ENCODE data around the gene KLF16. TPM values are rescaled to one million over a fixed set of nuclear protein-coding genes. Genes with fewer than 3 reads are reported as not detected.

Gene KLF16
- total and polyA plus RNA-seq, 9 of the 15 experiments (the other 6 are each of a cell fraction or from before 2014, with no cell fraction given), result 0.04 to 60.4 (median 6.8) TPM

DNA sequence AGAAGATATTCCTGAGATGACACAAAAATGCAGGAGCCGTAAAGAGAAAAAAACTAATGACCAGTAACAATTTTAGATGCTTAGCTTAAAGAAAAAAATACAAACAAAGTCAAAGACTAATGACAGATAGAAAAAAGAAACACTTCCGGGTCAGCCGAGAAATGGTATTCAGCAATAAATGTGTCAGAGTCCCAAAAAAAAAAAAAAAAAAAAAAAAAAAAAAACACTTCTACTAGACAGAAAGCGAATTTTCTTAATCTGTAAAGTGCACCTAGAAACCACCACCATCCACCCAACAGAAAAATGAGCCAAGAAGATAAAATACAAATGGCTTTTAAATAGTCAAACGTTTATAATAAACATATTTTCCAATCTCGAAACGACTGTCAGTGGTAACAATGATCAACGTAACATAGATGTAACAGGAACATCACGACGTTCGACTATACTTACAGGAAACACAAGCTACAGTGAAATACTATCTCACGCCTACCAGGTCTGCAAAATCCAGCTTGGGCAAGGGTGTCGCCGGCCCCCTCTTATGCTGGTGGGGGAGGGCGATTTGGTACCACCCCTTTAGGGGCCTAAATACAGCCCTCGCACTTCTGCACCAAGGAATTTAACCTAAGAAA, 11.3 kb upstream of the KLF16 start (continued):
- TF ChIP-seq, protein P1, sequence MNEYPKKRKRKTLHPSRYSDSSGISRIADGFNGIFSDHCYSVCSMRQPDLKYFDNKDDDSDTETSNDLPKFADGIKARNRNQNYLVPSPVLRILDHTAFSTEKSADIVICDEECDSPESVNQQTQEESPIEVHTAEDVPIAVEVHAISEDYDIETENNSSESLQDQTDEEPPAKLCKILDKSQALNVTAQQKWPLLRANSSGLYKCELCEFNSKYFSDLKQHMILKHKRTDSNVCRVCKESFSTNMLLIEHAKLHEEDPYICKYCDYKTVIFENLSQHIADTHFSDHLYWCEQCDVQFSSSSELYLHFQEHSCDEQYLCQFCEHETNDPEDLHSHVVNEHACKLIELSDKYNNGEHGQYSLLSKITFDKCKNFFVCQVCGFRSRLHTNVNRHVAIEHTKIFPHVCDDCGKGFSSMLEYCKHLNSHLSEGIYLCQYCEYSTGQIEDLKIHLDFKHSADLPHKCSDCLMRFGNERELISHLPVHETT (CRISPR knock-in tag; conservative IDR thresholded peaks at IDR 0.05 in 1 of 2, IDR thresholded peaks at IDR 0.05 in 1 of 2), result 0 out of 4 replicates have a peak, but pooled peaks of 1 of the 2 experiments have one; percentile 41
- TF ChIP-seq CEBPZ (IDR thresholded peaks at IDR 0.05; ENCODE audit: borderline replicate concordance, low read depth, low read length), result no peak
- no peak for TF ChIP-seq ZNF583 (CRISPR knock-in tag; IDR thresholded peaks at IDR 0.05)
- no peak for TF ChIP-seq E2F6 (IDR thresholded peaks at IDR 0.05; ENCODE audit: borderline replicate concordance in 1 of 2, extremely low read depth in 1 of 2, insufficient read depth in 1 of 2, insufficient read length in 1 of 2, low read depth in 1 of 2, low read length in 1 of 2, poor library complexity in 1 of 2, severe bottlenecking in 1 of 2)
- TF ChIP-seq, protein P2, sequence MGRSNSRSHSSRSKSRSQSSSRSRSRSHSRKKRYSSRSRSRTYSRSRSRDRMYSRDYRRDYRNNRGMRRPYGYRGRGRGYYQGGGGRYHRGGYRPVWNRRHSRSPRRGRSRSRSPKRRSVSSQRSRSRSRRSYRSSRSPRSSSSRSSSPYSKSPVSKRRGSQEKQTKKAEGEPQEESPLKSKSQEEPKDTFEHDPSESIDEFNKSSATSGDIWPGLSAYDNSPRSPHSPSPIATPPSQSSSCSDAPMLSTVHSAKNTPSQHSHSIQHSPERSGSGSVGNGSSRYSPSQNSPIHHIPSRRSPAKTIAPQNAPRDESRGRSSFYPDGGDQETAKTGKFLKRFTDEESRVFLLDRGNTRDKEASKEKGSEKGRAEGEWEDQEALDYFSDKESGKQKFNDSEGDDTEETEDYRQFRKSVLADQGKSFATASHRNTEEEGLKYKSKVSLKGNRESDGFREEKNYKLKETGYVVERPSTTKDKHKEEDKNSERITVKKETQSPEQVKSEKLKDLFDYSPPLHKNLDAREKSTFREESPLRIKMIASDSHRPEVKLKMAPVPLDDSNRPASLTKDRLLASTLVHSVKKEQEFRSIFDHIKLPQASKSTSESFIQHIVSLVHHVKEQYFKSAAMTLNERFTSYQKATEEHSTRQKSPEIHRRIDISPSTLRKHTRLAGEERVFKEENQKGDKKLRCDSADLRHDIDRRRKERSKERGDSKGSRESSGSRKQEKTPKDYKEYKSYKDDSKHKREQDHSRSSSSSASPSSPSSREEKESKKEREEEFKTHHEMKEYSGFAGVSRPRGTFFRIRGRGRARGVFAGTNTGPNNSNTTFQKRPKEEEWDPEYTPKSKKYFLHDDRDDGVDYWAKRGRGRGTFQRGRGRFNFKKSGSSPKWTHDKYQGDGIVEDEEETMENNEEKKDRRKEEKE (IDR thresholded peaks at IDR 0.05; ENCODE audit: borderline replicate concordance in 1 of 2, control insufficient read depth in 1 of 2, low read depth in 2 of 2, low read length in 1 of 2), result no peak
- TF ChIP-seq ZNF76 (CRISPR knock-in tag; IDR thresholded peaks at IDR 0.05; ENCODE audit: borderline replicate concordance), result no peak
- peak; percentile 41; the same call in 1 of the 2 replicates for TF ChIP-seq NBN (IDR thresholded peaks at IDR 0.05; ENCODE audit: low read depth)
- TF ChIP-seq, protein P3, sequence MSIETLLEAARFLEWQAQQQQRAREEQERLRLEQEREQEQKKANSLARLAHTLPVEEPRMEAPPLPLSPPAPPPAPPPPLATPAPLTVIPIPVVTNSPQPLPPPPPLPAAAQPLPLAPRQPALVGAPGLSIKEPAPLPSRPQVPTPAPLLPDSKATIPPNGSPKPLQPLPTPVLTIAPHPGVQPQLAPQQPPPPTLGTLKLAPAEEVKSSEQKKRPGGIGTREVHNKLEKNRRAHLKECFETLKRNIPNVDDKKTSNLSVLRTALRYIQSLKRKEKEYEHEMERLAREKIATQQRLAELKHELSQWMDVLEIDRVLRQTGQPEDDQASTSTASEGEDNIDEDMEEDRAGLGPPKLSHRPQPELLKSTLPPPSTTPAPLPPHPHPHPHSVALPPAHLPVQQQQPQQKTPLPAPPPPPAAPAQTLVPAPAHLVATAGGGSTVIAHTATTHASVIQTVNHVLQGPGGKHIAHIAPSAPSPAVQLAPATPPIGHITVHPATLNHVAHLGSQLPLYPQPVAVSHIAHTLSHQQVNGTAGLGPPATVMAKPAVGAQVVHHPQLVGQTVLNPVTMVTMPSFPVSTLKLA (conservative IDR thresholded peaks at IDR 0.05), result no peak
- TF ChIP-seq SIN3A (IDR thresholded peaks at IDR 0.05; ENCODE audit: borderline replicate concordance in 2 of 2, control insufficient read depth in 1 of 2, low read depth in 2 of 2, low read length in 2 of 2), result 0 out of 4 replicates have a peak, but pooled peaks of 1 of the 2 experiments have one; percentile 60
- TF ChIP-seq SAP30 (IDR thresholded peaks at IDR 0.05; ENCODE audit: borderline replicate concordance, insufficient read depth, low read depth, low read length, poor library complexity, severe bottlenecking), result peak; percentile 46
- no peak for TF ChIP-seq LARP7 (IDR thresholded peaks at IDR 0.05)
